AG04450 (cell line): ENCODE measurements around the gene LY6G6C. TPM values are rescaled to one million over a fixed set of nuclear protein-coding genes. Genes with fewer than 3 reads are reported as not detected.

Experiments
- CTCF ChIA-PET: fragments of 300-600, 350-600 bp; formaldehyde crosslinking; extraction: SDS; loops from one replicate; lab custom pipeline; 2022; ENCODE audit warnings: antibody characterized with exemption, inconsistent platforms; lab: Charles Lee
- POLR2A ChIA-PET: fragments of 350-600 bp; formaldehyde crosslinking; extraction: SDS; loops from one replicate; lab custom pipeline; 2021; ENCODE audit warnings: antibody characterized with exemption, inconsistent platforms; lab: Yijun Ruan, JAX
- DNase-seq: peaks from one replicate; pipeline ENCODE4 v3.0.0-alpha.2; 2011; ENCODE audit warnings: low read depth, low spot score
- H3K27ac ChIP-seq: one replicate; pipeline ENCODE4 v1.5.1; 2012; ENCODE audit warnings: low read depth, low read length, control low read depth
- H3K27me3 ChIP-seq: one replicate; pipeline ENCODE4 v1.6.0; 2012; ENCODE audit warnings: low read length; ENCODE audit not compliant: control insufficient read depth, insufficient read depth
- H3K4me3 ChIP-seq: 2 replicates; pipeline ENCODE4 v1.5.1; 2011; ENCODE audit warnings: mild to moderate bottlenecking, low read depth, low read length, control low read depth
- H3K9me3 ChIP-seq: 2 replicates; pipeline ENCODE4 v1.5.1; 2012; ENCODE audit warnings: low read length; ENCODE audit not compliant: control insufficient read depth, insufficient read depth
- CTCF ChIP-seq: IDR thresholded peaks from 2 replicates; pipeline ENCODE4 v1.5.1; 2011; ENCODE audit warnings: low read depth, low read length, control low read depth, inconsistent platforms
- polyA plus RNA-seq: library from polyadenylated mRNA; depleted of rRNA; stranded (reverse); fragments of >200 nt; gene quantifications from 2 replicates; pipeline ENCODE4 v1.2.3, GENCODE V29; 2011

Gene LY6G6C
- polyA plus RNA-seq, 1 experiment: not detected

- no peak for DNase-seq
- ChIA-PET CTCF (no interaction called here), POLR2A (interaction anchor here (0.7 to 2.7 kb wide), 3 partner anchors 41 to 126 kb away, joined by 3 to 9 read pairs (median 9); partner anchors contain the start of genes C6orf47, HSPA1B and LSM2)
Observed at GRCh38 chr6:31701666-31702404, 19.7 kb downstream of the LY6G6C start.

GRCh38 chr6:31700740-31701401, 20.7 kb downstream of the LY6G6C start:
- H3K9me3 ChIP-seq: no peaks in the 10 kb centered on the region
- no peak for DNase-seq
- no peak overlapping the region for H3K27ac ChIP-seq
- no peaks in the 10 kb centered on the region for H3K27me3 ChIP-seq
- ChIA-PET POLR2A (no interaction called here), CTCF (interaction anchor here (1.0 to 1.5 kb wide), 3 partner anchors 10 to 38 kb away, joined by 3 to 4 read pairs (median 3); partner anchors contain the start of gene LY6G5C)
- no peak for TF ChIP-seq CTCF
- H3K4me3 ChIP-seq: no peak overlapping the region

More at GRCh38 chr6:31701666-31702404, 19.7 kb downstream of the LY6G6C start:
- TF ChIP-seq CTCF: no peak
- Histone ChIP-seq H3K9me3 (no peaks in the 10 kb centered on the region), H3K4me3 (peak overlapping the region; percentile 98), H3K27me3 (no peaks in the 10 kb centered on the region), H3K27ac (no peak overlapping the region)

GRCh38 chr6:31697555-31697954, 24.0 kb downstream of the LY6G6C start:
- CTCF ChIA-PET: interaction anchor here (0.7 to 1.4 kb wide), 2 partner anchors 109 to 132 kb away, joined by 4 read pairs; partner anchors contain the start of gene LSM2

GRCh38 chr6:31693535-31693934, 28.0 kb downstream of the LY6G6C start:
- Histone ChIP-seq H3K27ac (no peak overlapping the region), H3K27me3 (no peaks in the 10 kb centered on the region), H3K9me3 (no peaks in the 10 kb centered on the region), H3K4me3 (no peak overlapping the region)
- CTCF ChIA-PET: no interaction called here
- POLR2A ChIA-PET: no interaction called here
- TF ChIP-seq CTCF: no peak
- no peak for DNase-seq

More at GRCh38 chr6:31697555-31697954, 24.0 kb downstream of the LY6G6C start:
- H3K4me3 ChIP-seq: no peak overlapping the region
- no peak for DNase-seq
- H3K27ac ChIP-seq: no peak overlapping the region
- H3K9me3 ChIP-seq: no peaks in the 10 kb centered on the region
- TF ChIP-seq CTCF: no peak
- H3K27me3 ChIP-seq: no peaks in the 10 kb centered on the region
- POLR2A ChIA-PET: no interaction called here

DNA sequence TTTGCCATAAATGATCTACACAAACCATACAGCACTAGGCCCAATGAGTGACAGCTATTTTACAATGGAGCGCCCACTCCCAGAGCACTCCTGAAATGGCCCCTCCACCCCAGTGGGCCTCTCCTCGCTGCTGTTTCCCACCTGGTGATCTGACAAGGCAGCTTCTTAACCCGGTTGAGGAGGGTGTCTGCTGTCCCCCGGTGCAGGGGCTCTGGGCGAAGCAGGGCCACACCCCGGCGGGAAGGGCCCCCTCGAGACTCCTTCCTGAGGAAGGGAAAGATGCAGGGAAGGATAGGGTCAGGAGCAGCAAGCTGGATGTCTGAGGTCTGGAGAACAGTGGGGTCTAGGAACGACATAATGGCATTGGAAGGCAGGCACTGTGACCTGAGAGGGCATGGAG, 28.7 kb downstream of the LY6G6C start:
- ChIA-PET POLR2A (no interaction called here), CTCF (no interaction called here)
- no peak for TF ChIP-seq CTCF
- Histone ChIP-seq H3K9me3 (no peaks in the 10 kb centered on the region), H3K27me3 (no peaks in the 10 kb centered on the region), H3K27ac (no peak overlapping the region), H3K4me3 (no peak overlapping the region)
- DNase-seq: no peak
